ENCODE results near the gene CTCFL.

DNA sequence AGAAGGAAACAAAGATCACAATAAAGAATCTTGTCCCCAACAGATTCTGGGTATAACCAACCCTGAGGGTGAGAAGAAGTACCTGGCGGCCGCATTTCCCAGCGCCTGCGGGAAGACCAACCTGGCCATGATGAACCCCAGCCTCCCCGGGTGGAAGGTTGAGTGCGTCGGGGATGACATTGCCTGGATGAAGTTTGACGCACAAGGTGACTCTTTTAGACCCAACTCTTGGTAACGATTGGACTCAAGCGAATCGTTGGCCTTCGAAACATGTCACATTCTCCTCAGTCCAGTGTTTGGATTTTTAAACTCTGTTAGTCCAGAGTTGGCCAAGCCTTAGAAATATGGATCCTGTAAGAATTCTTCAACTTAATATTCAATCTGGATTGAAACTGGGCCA, 38.6 kb upstream of the CTCFL start:
- TF ChIP-seq EGR1 (IDR thresholded peaks at IDR 0.05; ENCODE audit: low read depth in 2 of 2): peak; percentile 50 to 56
- TF ChIP-seq, protein P1, sequence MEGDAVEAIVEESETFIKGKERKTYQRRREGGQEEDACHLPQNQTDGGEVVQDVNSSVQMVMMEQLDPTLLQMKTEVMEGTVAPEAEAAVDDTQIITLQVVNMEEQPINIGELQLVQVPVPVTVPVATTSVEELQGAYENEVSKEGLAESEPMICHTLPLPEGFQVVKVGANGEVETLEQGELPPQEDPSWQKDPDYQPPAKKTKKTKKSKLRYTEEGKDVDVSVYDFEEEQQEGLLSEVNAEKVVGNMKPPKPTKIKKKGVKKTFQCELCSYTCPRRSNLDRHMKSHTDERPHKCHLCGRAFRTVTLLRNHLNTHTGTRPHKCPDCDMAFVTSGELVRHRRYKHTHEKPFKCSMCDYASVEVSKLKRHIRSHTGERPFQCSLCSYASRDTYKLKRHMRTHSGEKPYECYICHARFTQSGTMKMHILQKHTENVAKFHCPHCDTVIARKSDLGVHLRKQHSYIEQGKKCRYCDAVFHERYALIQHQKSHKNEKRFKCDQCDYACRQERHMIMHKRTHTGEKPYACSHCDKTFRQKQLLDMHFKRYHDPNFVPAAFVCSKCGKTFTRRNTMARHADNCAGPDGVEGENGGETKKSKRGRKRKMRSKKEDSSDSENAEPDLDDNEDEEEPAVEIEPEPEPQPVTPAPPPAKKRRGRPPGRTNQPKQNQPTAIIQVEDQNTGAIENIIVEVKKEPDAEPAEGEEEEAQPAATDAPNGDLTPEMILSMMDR (IDR thresholded peaks at IDR 0.05; ENCODE audit: low read depth, low read length, missing input control): no peak
- TF ChIP-seq RAD21 (IDR thresholded peaks at IDR 0.05): no peak
- peak; percentile 9 for TF ChIP-seq YY1 (IDR thresholded peaks at IDR 0.05)

Measured in liver (tissue), 3 donors.